Esophagus squamous epithelium (tissue), 4 donors: ENCODE data around the gene VIT.

Experiments
- CTCF ChIP-seq, 6 experiments: fragments of 450-650 bp in 4 of 6; fragments of 200-600 bp in 2 of 6; sonication (generic) in 2 of 6; IDR thresholded peaks; one replicate each; pipeline ENCODE4 v1.5.1; 2016 to 2019; ENCODE audit warnings: antibody characterized with exemption in 6 of 6, mild to moderate bottlenecking in 4 of 6, moderate library complexity in 4 of 6
- POLR2A ChIP-seq, 4 donors: fragments of 450-650 bp; IDR thresholded peaks; one replicate each; pipeline ENCODE4 v1.6.1; 2017; ENCODE audit warnings: antibody characterized with exemption in 4 of 4, mild to moderate bottlenecking in 4 of 4, moderate library complexity in 3 of 4

GRCh38 chr2:36800381-36800780 lies 103.9 kb downstream of the VIT start:
- TF ChIP-seq POLR2A (IDR thresholded peaks at IDR 0.05): no peak
- TF ChIP-seq CTCF (IDR thresholded peaks at IDR 0.05): no peak
